Peyer's patch (tissue), 4 donors: ENCODE results near the gene SCN11A. TPM values are rescaled to one million over a fixed set of nuclear protein-coding genes. Genes with fewer than 3 reads are reported as not detected.

Experiments
- DNase-seq, 3 donors: peaks; one replicate each; pipeline ENCODE4 v3.0.0-alpha.2; 2017 to 2019
- H3K27ac ChIP-seq, 4 donors: fragments of 200-600 bp; sonication (generic); one replicate each; pipeline ENCODE4 v1.5.1; 2016 to 2019
- H3K27me3 ChIP-seq, 2 donors: fragments of 200-600 bp; sonication (generic); one replicate each; pipeline ENCODE4 v1.5.1; 2019
- H3K36me3 ChIP-seq, 3 donors: fragments of 200-600 bp; sonication (generic); one replicate each; pipeline ENCODE4 v1.5.1; 2016 to 2019
- H3K4me1 ChIP-seq, 4 donors: fragments of 200-600 bp; sonication (generic); one replicate each; pipeline ENCODE4 v1.5.1; 2016 to 2019
- H3K4me3 ChIP-seq, 4 donors: fragments of 200-600 bp; sonication (generic); 1 replicate in 3 of 4; 2 replicates in 1 of 4; pipeline ENCODE4 v1.5.1; 2016 to 2019; ENCODE audit warnings: mild to moderate bottlenecking in 1 of 4
- H3K9me3 ChIP-seq, 4 donors: fragments of 200-600 bp; sonication (generic); one replicate each; pipeline ENCODE4 v1.5.1; 2016 to 2019; ENCODE audit warnings: mild to moderate bottlenecking in 1 of 4
- CTCF ChIP-seq, 6 experiments: fragments of 450-650 bp in 4 of 6; fragments of 200-600 bp in 2 of 6; sonication (generic) in 1 of 6; IDR thresholded peaks; one replicate each; pipeline ENCODE4 v1.5.1; 2017 to 2019; ENCODE audit warnings: antibody characterized with exemption in 6 of 6, mild to moderate bottlenecking in 3 of 6, moderate library complexity in 1 of 6
- POLR2A ChIP-seq, 2 donors: fragments of 450-650 bp; IDR thresholded peaks; one replicate each; pipeline ENCODE4 v1.5.1; 2017; ENCODE audit warnings: antibody characterized with exemption in 2 of 2, mild to moderate bottlenecking in 2 of 2, moderate library complexity in 2 of 2
- total RNA-seq, 4 donors: library from RNA; depleted of rRNA; stranded (reverse); fragments of >200 nt; gene quantifications; one replicate each; pipeline ENCODE4 v1.1.0, GENCODE V29; 2016

Gene SCN11A
- total RNA-seq, 4 donors from 2014 or later, result 0.28 to 1.7 (median 0.67) TPM; not detected in 1

- Histone ChIP-seq H3K9me3 (no peaks in the 10 kb centered on the region), H3K27ac (no peak overlapping the region), H3K36me3 (peaks cover 0 to 75% (median 0%) of the 10 kb centered on the region in 3 donors), H3K4me3 (no peak overlapping the region), H3K27me3 (no peaks in the 10 kb centered on the region), H3K4me1 (no peaks in the 10 kb centered on the region)
- DNase-seq, result no peak
- TF ChIP-seq CTCF (IDR thresholded peaks at IDR 0.05) (no peak), POLR2A (IDR thresholded peaks at IDR 0.05) (no peak)
Measured at GRCh38 chr3:39080026-39080425, 28.3 kb upstream of the SCN11A start.

- no peaks in the 10 kb centered on the region for H3K27me3 ChIP-seq
Measured at GRCh38 chr3:39079530-39079929, 27.8 kb upstream of the SCN11A start.

GRCh38 chr3:39075910-39076309, 24.2 kb upstream of the SCN11A start:
- no peak for TF ChIP-seq CTCF (IDR thresholded peaks at IDR 0.05)
- no peak for TF ChIP-seq POLR2A (IDR thresholded peaks at IDR 0.05)
- H3K4me3 ChIP-seq, result no peak overlapping the region
- DNase-seq, result no peak
- H3K4me1 ChIP-seq, result no peaks in the 10 kb centered on the region
- no peak overlapping the region for H3K27ac ChIP-seq
- H3K27me3 ChIP-seq, result no peaks in the 10 kb centered on the region
- H3K36me3 ChIP-seq, result peaks cover 0 to 75% (median 0%) of the 10 kb centered on the region in 3 donors
- H3K9me3 ChIP-seq, result no peaks in the 10 kb centered on the region

More at GRCh38 chr3:39079530-39079929, 27.8 kb upstream of the SCN11A start:
- TF ChIP-seq POLR2A (IDR thresholded peaks at IDR 0.05) (no peak), CTCF (IDR thresholded peaks at IDR 0.05) (no peak)
- no peak for DNase-seq
- Histone ChIP-seq H3K9me3 (no peaks in the 10 kb centered on the region), H3K4me3 (no peak overlapping the region), H3K27ac (no peak overlapping the region), H3K4me1 (no peaks in the 10 kb centered on the region), H3K36me3 (peaks cover 0 to 75% (median 0%) of the 10 kb centered on the region in 3 donors)

GRCh38 chr3:39068556-39068955, 16.8 kb upstream of the SCN11A start:
- Histone ChIP-seq H3K4me1 (no peaks in the 10 kb centered on the region), H3K27ac (no peak overlapping the region), H3K27me3 (no peaks in the 10 kb centered on the region), H3K4me3 (no peak overlapping the region), H3K9me3 (no peaks in the 10 kb centered on the region), H3K36me3 (peaks cover 0 to 69% (median 0%) of the 10 kb centered on the region in 3 donors)
- TF ChIP-seq CTCF (IDR thresholded peaks at IDR 0.05) (no peak), POLR2A (IDR thresholded peaks at IDR 0.05) (no peak)
- DNase-seq, result no peak

GRCh38 chr3:39067286-39067685, 15.5 kb upstream of the SCN11A start:
- peaks cover 0 to 63% (median 0%) of the 10 kb centered on the region in 3 donors for H3K36me3 ChIP-seq
- no peak for DNase-seq
- H3K4me1 ChIP-seq, result no peaks in the 10 kb centered on the region
- TF ChIP-seq POLR2A (IDR thresholded peaks at IDR 0.05), result no peak
- TF ChIP-seq CTCF (IDR thresholded peaks at IDR 0.05), result no peak
- H3K27me3 ChIP-seq, result no peaks in the 10 kb centered on the region
- H3K9me3 ChIP-seq, result no peaks in the 10 kb centered on the region
- no peak overlapping the region for H3K4me3 ChIP-seq
- H3K27ac ChIP-seq, result no peak overlapping the region

- Histone ChIP-seq H3K4me1 (no peaks in the 10 kb centered on the region), H3K27me3 (no peaks in the 10 kb centered on the region), H3K36me3 (peaks cover 0 to 48% (median 0%) of the 10 kb centered on the region in 3 donors), H3K4me3 (no peak overlapping the region), H3K27ac (no peak overlapping the region), H3K9me3 (no peaks in the 10 kb centered on the region)
- TF ChIP-seq CTCF (IDR thresholded peaks at IDR 0.05) (peak in 3 of 6 experiments; percentile 23 to 29 (median 25)), POLR2A (IDR thresholded peaks at IDR 0.05) (no peak)
- peak in 1 of 3 donors; percentile 52 for DNase-seq
Measured at GRCh38 chr3:39065197-39065596, 13.5 kb upstream of the SCN11A start.
